NT2/D1 (cell line): ENCODE measurements around the gene ZCCHC3.

Experiments
- SUZ12 ChIP-seq: IDR thresholded peaks from 2 replicates; pipeline ENCODE4 v1.6.1; 2011; ENCODE audit not compliant: insufficient read length, insufficient read depth; ENCODE audit errors: extremely low read depth
- YY1 ChIP-seq: IDR thresholded peaks from 2 replicates; pipeline ENCODE4 v1.6.1; 2011; ENCODE audit not compliant: insufficient read length, insufficient read depth
- ZNF274 ChIP-seq: IDR thresholded peaks from 2 replicates; pipeline ENCODE4 v1.6.1; 2011; ENCODE audit warnings: mild to moderate bottlenecking, low read depth, low read length

- TF ChIP-seq YY1 = no peak
- TF ChIP-seq ZNF274 = no peak
- TF ChIP-seq SUZ12 = no peak
Observed at GRCh38 chr20:329851-330232, 32.5 kb downstream of the ZCCHC3 start.
